IMR-90 (cell line): ENCODE measurements around the gene PLXDC2. TPM values are rescaled to one million over a fixed set of nuclear protein-coding genes. Genes with fewer than 3 reads are reported as not detected.

ENCODE experiments used
- ATAC-seq: fragments of 200-7000 bp; cut with Tn5 transposase; 2 replicates; pipeline ENCODE4 v1.9.1; 2020; ENCODE audit warnings: low read depth, mild to moderate bottlenecking, moderate library complexity
- BruUV-seq: library from RNA; stranded (reverse); fragments of 400-500 nt; replicated peaks from 2 replicates; lab custom pipeline; 2021; lab: Mats Ljungman, UMichigan
- CTCF ChIA-PET: fragments of 300-600 bp; formaldehyde crosslinking; extraction: SDS; loops from one replicate; lab custom pipeline; 2021; ENCODE audit warnings: antibody characterized with exemption; lab: Yijun Ruan, JAX
- POLR2A ChIA-PET: fragments of 300-600 bp; sonication (Branson Sonifier 250); formaldehyde crosslinking; loops from one replicate; lab custom pipeline; 2022; ENCODE audit warnings: antibody characterized with exemption; ENCODE audit not compliant: unreplicated experiment; lab: Charles Lee
- DNase-seq: peaks from one replicate; pipeline ENCODE4 v3.0.0; 2013
- H2AFZ ChIP-seq: replicated peaks from 2 replicates; pipeline ENCODE3; 2013; ENCODE audit warnings: low read length, mild to moderate bottlenecking; ENCODE audit not compliant: poor library complexity
- H2AK5ac ChIP-seq: 2 replicates; pipeline ENCODE4 v1.6.1; 2013; ENCODE audit warnings: low read depth, low read length, inconsistent platforms
- H2AK9ac ChIP-seq: replicated peaks from 2 replicates; pipeline ENCODE3; 2013; ENCODE audit warnings: mild to moderate bottlenecking, low read depth, low read length, moderate library complexity; ENCODE audit not compliant: poor library complexity
- H2BK120ac ChIP-seq: 2 replicates; pipeline ENCODE4 v1.6.1; 2013; ENCODE audit warnings: low read depth, low read length, inconsistent platforms
- H2BK15ac ChIP-seq: 3 replicates; pipeline ENCODE4 v1.6.1; 2013; ENCODE audit warnings: low read depth, low read length, inconsistent platforms
- H2BK20ac ChIP-seq: 2 replicates; pipeline ENCODE4 v1.6.1; 2013; ENCODE audit warnings: low read depth, mild to moderate bottlenecking, inconsistent platforms, low read length, moderate library complexity
- H2BK5ac ChIP-seq: 2 replicates; pipeline ENCODE4 v1.6.1; 2013; ENCODE audit warnings: mild to moderate bottlenecking, low read depth, low read length, inconsistent platforms; ENCODE audit not compliant: poor library complexity, severe bottlenecking
- H3K14ac ChIP-seq: replicated peaks from 2 replicates; pipeline ENCODE4 v1.6.1; 2013; ENCODE audit warnings: low read depth, low read length, inconsistent platforms
- H3K18ac ChIP-seq: 2 replicates; pipeline ENCODE4 v1.6.1; 2013; ENCODE audit warnings: low read depth, low read length, control low read depth
- H3K23ac ChIP-seq: 2 replicates; pipeline ENCODE4 v1.6.1; 2013; ENCODE audit warnings: low read depth, low read length, inconsistent platforms
- H3K27ac ChIP-seq: 2 replicates; pipeline ENCODE4 v1.5.1; 2013; ENCODE audit warnings: mild to moderate bottlenecking, control low read depth, low read length; ENCODE audit not compliant: insufficient read depth
- H3K27me3 ChIP-seq: 2 replicates; pipeline ENCODE4 v1.6.1; 2013; ENCODE audit warnings: low read length; ENCODE audit not compliant: control insufficient read depth, insufficient read depth
- H3K36me3 ChIP-seq: 2 replicates; pipeline ENCODE4 v1.6.1; 2013; ENCODE audit warnings: low read length, mixed read lengths; ENCODE audit not compliant: control insufficient read depth, insufficient read depth
- H3K4ac ChIP-seq: 2 replicates; pipeline ENCODE4 v1.6.1; 2013; ENCODE audit warnings: low read depth, low read length, inconsistent platforms
- H3K4me1 ChIP-seq: 2 replicates; pipeline ENCODE4 v1.6.1; 2013; ENCODE audit warnings: low read length, mixed read lengths; ENCODE audit not compliant: control insufficient read depth, insufficient read depth
- H3K4me2 ChIP-seq: 2 replicates; pipeline ENCODE4 v1.6.1; 2013; ENCODE audit warnings: low read depth, mild to moderate bottlenecking, control low read depth, low read length, moderate library complexity
- H3K4me3 ChIP-seq: 2 replicates; pipeline ENCODE4 v1.5.1; 2013; ENCODE audit warnings: low read depth, mild to moderate bottlenecking, control low read depth, low read length, moderate library complexity; ENCODE audit not compliant: insufficient read depth
- H3K56ac ChIP-seq: 2 replicates; pipeline ENCODE4 v1.6.1; 2013; ENCODE audit warnings: low read length, inconsistent platforms; ENCODE audit not compliant: insufficient read depth; ENCODE audit errors: extremely low read depth
- H3K79me1 ChIP-seq, 2 experiments: 2 replicates each; pipeline ENCODE4 v1.6.1; 2013; ENCODE audit warnings: low read length in 2 of 2, inconsistent platforms in 1 of 2, low read depth in 1 of 2
- H3K9ac ChIP-seq: 2 replicates; pipeline ENCODE4 v1.6.1; 2013; ENCODE audit warnings: low read depth, low read length, control low read depth
- H3K9me1 ChIP-seq: 2 replicates; pipeline ENCODE4 v1.6.1; 2013; ENCODE audit warnings: low read length, inconsistent platforms; ENCODE audit not compliant: insufficient read depth
- H3K9me3 ChIP-seq: 2 replicates; pipeline ENCODE4 v1.6.1; 2013; ENCODE audit warnings: low read length; ENCODE audit not compliant: control insufficient read depth, insufficient read depth
- H4K20me1 ChIP-seq: 2 replicates; pipeline ENCODE4 v1.6.1; 2013; ENCODE audit warnings: low read length, inconsistent platforms; ENCODE audit not compliant: insufficient read depth
- H4K5ac ChIP-seq: 2 replicates; pipeline ENCODE4 v1.6.1; 2013; ENCODE audit warnings: mild to moderate bottlenecking, low read depth, low read length, control low read depth
- H4K8ac ChIP-seq, 2 experiments: 2 replicates each; pipeline ENCODE4 v1.6.1; 2013; ENCODE audit warnings: low read depth in 2 of 2, low read length in 2 of 2, control low read depth in 1 of 2, inconsistent platforms in 1 of 2
- H4K91ac ChIP-seq: 2 replicates; pipeline ENCODE4 v1.6.1; 2013; ENCODE audit warnings: low read depth, low read length, inconsistent platforms; ENCODE audit not compliant: insufficient read depth
- BHLHE40 ChIP-seq: fragments of 150-350 bp; IDR thresholded peaks from 2 replicates; pipeline ENCODE4 v1.6.1; 2016; ENCODE audit warnings: mild to moderate bottlenecking, low read depth, low read length
- CHD1 ChIP-seq: IDR thresholded peaks from 2 replicates; pipeline ENCODE4 v1.6.1; 2012; ENCODE audit warnings: low read depth, low read length, improper control_type of control experiment
- CTCF ChIP-seq: conservative IDR thresholded peaks from 2 replicates; pipeline ENCODE4 v1.5.1; 2012; ENCODE audit warnings: mild to moderate bottlenecking, low read depth, low read length, improper control_type of control experiment
- FOS ChIP-seq: fragments of 150-350 bp; IDR thresholded peaks from 2 replicates; pipeline ENCODE4 v1.6.1; 2016; ENCODE audit warnings: low read depth, low read length
- MAFK ChIP-seq: IDR thresholded peaks from 2 replicates; pipeline ENCODE4 v1.6.1; 2012; ENCODE audit warnings: low read depth, low read length, improper control_type of control experiment
- MAZ ChIP-seq: IDR thresholded peaks from 2 replicates; pipeline ENCODE4 v1.6.1; 2012; ENCODE audit warnings: low read depth, mild to moderate bottlenecking, low read length, improper control_type of control experiment, moderate library complexity, borderline replicate concordance
- MXI1 ChIP-seq: IDR thresholded peaks from 2 replicates; pipeline ENCODE4 v1.6.1; 2012; ENCODE audit warnings: low read depth, mild to moderate bottlenecking, low read length, moderate library complexity, borderline replicate concordance
- NFE2L2 ChIP-seq: fragments of 150-350 bp; IDR thresholded peaks from 2 replicates; pipeline ENCODE4 v1.6.1; 2016; ENCODE audit warnings: low read depth, mild to moderate bottlenecking, low read length
- RAD21 ChIP-seq: IDR thresholded peaks from 2 replicates; pipeline ENCODE4 v1.6.1; 2012; ENCODE audit warnings: low read length, improper control_type of control experiment
- RFX5 ChIP-seq: IDR thresholded peaks from 2 replicates; pipeline ENCODE4 v1.8.0; 2012; ENCODE audit warnings: low read depth, mild to moderate bottlenecking, low read length, moderate library complexity
- SMC3 ChIP-seq: fragments of 150-350 bp; IDR thresholded peaks from 2 replicates; pipeline ENCODE4 v1.6.1; 2016; ENCODE audit warnings: low read depth, mild to moderate bottlenecking, antibody characterized with exemption, low read length, moderate library complexity
- dilution Hi-C: fragments of 300-500 bp; cut with HindIII; formaldehyde crosslinking; loops from one replicate; pipeline ENCODE4 v1.14.3; 2018; ENCODE audit warnings: low sequenced_read_pairs; ENCODE audit not compliant: unreplicated experiment
- in situ Hi-C: fragments of 300-500 bp; cut with MboI; formaldehyde crosslinking; loops from 3 replicates; pipeline ENCODE4 v1.14.3; 2019; ENCODE audit warnings: low sequenced_read_pairs, inconsistent platforms, mixed read lengths
- intact Hi-C: fragments of 100-400 bp; cut with micrococcal nuclease; formaldehyde crosslinking; loops from 2 replicates; pipeline ENCODE4 v1.10.0; 2022
- polyA plus RNA-seq, 3 experiments: library from polyadenylated mRNA; depleted of rRNA; stranded (reverse); fragments of >200 nt; gene quantifications; 2 replicates each; pipeline ENCODE4 v1.2.3, GENCODE V29; 2012; ENCODE audit warnings: low replicate concordance in 1 of 3
- total RNA-seq: library from RNA; depleted of rRNA; stranded (reverse); fragments of >200 nt; gene quantifications from 2 replicates; pipeline ENCODE4 v1.2.3, GENCODE V29; 2012

The PLXDC2 gene
- total and polyA plus RNA-seq, 2 of the 4 experiments (the other 2 are of a cell fraction): 3.2 to 6.1 TPM

- no peak overlapping the region for H3K4me2 ChIP-seq
- H3K79me1 ChIP-seq: no peaks in the 10 kb centered on the region
- H3K4ac ChIP-seq: no peak overlapping the region
- H3K23ac ChIP-seq: no peak overlapping the region
- CTCF ChIA-PET: no interaction called here
- DNase-seq (no peak), ATAC-seq (no peak)
- no TSS peak for BruUV-seq
- no peak overlapping the region for H2AFZ ChIP-seq
- no peak overlapping the region for H3K4me3 ChIP-seq
- H3K36me3 ChIP-seq: no peaks in the 10 kb centered on the region
- no peak overlapping the region for H2BK15ac ChIP-seq
- no peaks in the 10 kb centered on the region for H3K4me1 ChIP-seq
- POLR2A ChIA-PET: no interaction called here
- intact Hi-C loops: no loop called here
- dilution Hi-C loops: no loop called here
- no peaks in the 10 kb centered on the region for H3K27me3 ChIP-seq
- no peak overlapping the region for H3K56ac ChIP-seq
- H2AK9ac ChIP-seq: no peak overlapping the region
- no peak overlapping the region for H2BK5ac ChIP-seq
- in situ Hi-C loops: no loop called here
- no peaks in the 10 kb centered on the region for H4K20me1 ChIP-seq
- no peak overlapping the region for H2AK5ac ChIP-seq
- H3K9me1 ChIP-seq: no peaks in the 10 kb centered on the region
- H2BK120ac ChIP-seq: no peak overlapping the region
- H3K14ac ChIP-seq: no peak overlapping the region
- H3K27ac ChIP-seq: no peak overlapping the region
- H4K8ac ChIP-seq: no peak overlapping the region
- no peak overlapping the region for H3K9ac ChIP-seq
- no peak overlapping the region for H4K5ac ChIP-seq
- 0 out of 2 replicates have a peak, but pooled peaks cover 1% of the 10 kb centered on the region for H3K9me3 ChIP-seq
- TF ChIP-seq NFE2L2: no peak
- no peak for TF ChIP-seq FOS
- no peak for TF ChIP-seq RAD21
- no peak for TF ChIP-seq CTCF
- TF ChIP-seq SMC3: no peak
- no peak for TF ChIP-seq CHD1
- no peak for TF ChIP-seq BHLHE40
- no peak for TF ChIP-seq MAFK
- no peak for TF ChIP-seq RFX5
- no peak for TF ChIP-seq MAZ
- TF ChIP-seq MXI1: no peak
- H3K18ac ChIP-seq: no peak overlapping the region
- no peak overlapping the region for H2BK20ac ChIP-seq
- no peak overlapping the region for H4K91ac ChIP-seq
These were observed 421.4 kb downstream of the PLXDC2 start for GRCh38 chr10:20237586-20237985.
